Thyroid gland (tissue), 4 donors: ENCODE measurements around the gene CLEC20A. TPM values are rescaled to one million over a fixed set of nuclear protein-coding genes. Genes with fewer than 3 reads are reported as not detected.

ENCODE experiments used
- DNase-seq, 2 donors: peaks; one replicate each; pipeline ENCODE4 v3.0.0-alpha.2; 2019
- H3K27ac ChIP-seq, 3 donors: fragments of 200-600 bp; sonication (generic); 1 replicate in 2 of 3; 2 replicates in 1 of 3; pipeline ENCODE4 v1.5.1; 2016 to 2019; ENCODE audit warnings: mild to moderate bottlenecking in 1 of 3, moderate library complexity in 1 of 3
- H3K27me3 ChIP-seq: fragments of 200-600 bp; sonication (generic); one replicate; pipeline ENCODE4 v1.5.1; 2019
- H3K36me3 ChIP-seq, 2 donors: fragments of 200-600 bp; sonication (generic); one replicate each; pipeline ENCODE4 v1.5.1; 2016 to 2019
- H3K4me1 ChIP-seq, 2 donors: fragments of 200-600 bp; sonication (generic); one replicate each; pipeline ENCODE4 v1.5.1; 2017 to 2019
- H3K4me3 ChIP-seq, 3 donors: fragments of 200-600 bp; sonication (generic); replicated peaks in 1 of 3; 1 replicate in 2 of 3; 2 replicates in 1 of 3; pipeline ENCODE4 v1.5.1; 2016; ENCODE audit warnings: mild to moderate bottlenecking in 1 of 3
- H3K9me3 ChIP-seq: fragments of 200-600 bp; sonication (generic); one replicate; pipeline ENCODE4 v1.5.1; 2017
- CTCF ChIP-seq, 6 experiments: fragments of 200-600 bp in 3 of 6; fragments of 450-650 bp in 3 of 6; sonication (generic) in 3 of 6; IDR thresholded peaks; one replicate each; pipeline ENCODE4 v1.5.1; 2016 to 2019; ENCODE audit warnings: antibody characterized with exemption in 6 of 6, mild to moderate bottlenecking in 2 of 6, inconsistent platforms in 1 of 6, moderate library complexity in 1 of 6
- POLR2A ChIP-seq, 2 donors: fragments of 450-650 bp; IDR thresholded peaks; one replicate each; pipeline ENCODE4 v1.6.1; 2017; ENCODE audit warnings: antibody characterized with exemption in 2 of 2, mild to moderate bottlenecking in 2 of 2, moderate library complexity in 1 of 2
- WGBS, 2 donors: methylation state at CpG; one replicate each; pipeline ENCODE4 v1.1.5; 2017; 5-methylcytosine and 5-hydroxymethylcytosine counted together
- intact Hi-C: fragments of 100-400 bp; cut with DNase I; formaldehyde crosslinking; loops from one replicate; pipeline ENCODE4 v1.15.1; 2023
- total RNA-seq, 4 donors: library from RNA; depleted of rRNA; stranded (reverse); fragments of >200 nt; gene quantifications; one replicate each; pipeline ENCODE4 v1.2.3, GENCODE V29; 2016

CLEC20A gene
- total RNA-seq, 4 donors from 2014 or later, result not detected

GRCh38 chr1:178492341-178492740 is 4.4 kb downstream of the CLEC20A start:
- intact Hi-C loops, result no loop called here
- no peaks in the 10 kb centered on the region for H3K4me1 ChIP-seq
- WGBS, 2 donors, result 92% methylated on average over 11 of the region's 11 CpGs
- no peak overlapping the region for H3K4me3 ChIP-seq
- TF ChIP-seq POLR2A (IDR thresholded peaks at IDR 0.05), result no peak
- no peak for TF ChIP-seq CTCF (IDR thresholded peaks at IDR 0.05)
- no peak overlapping the region for H3K27ac ChIP-seq
- no peaks in the 10 kb centered on the region for H3K9me3 ChIP-seq
- no peak for DNase-seq
- no peaks in the 10 kb centered on the region for H3K36me3 ChIP-seq
- H3K27me3 ChIP-seq, result no peaks in the 10 kb centered on the region

- no peaks in the 10 kb centered on the region for H3K9me3 ChIP-seq
- WGBS, 2 donors, result 98 to 100% methylated on average over 4 of the region's 4 CpGs
- H3K4me3 ChIP-seq, result no peak overlapping the region
- no peak overlapping the region for H3K27ac ChIP-seq
- no peak for DNase-seq
- intact Hi-C loops, result no loop called here
- no peaks in the 10 kb centered on the region for H3K36me3 ChIP-seq
- no peaks in the 10 kb centered on the region for H3K27me3 ChIP-seq
- no peak for TF ChIP-seq CTCF (IDR thresholded peaks at IDR 0.05)
- no peak for TF ChIP-seq POLR2A (IDR thresholded peaks at IDR 0.05)
- no peaks in the 10 kb centered on the region for H3K4me1 ChIP-seq
Observed at GRCh38 chr1:178491721-178492120, 5.0 kb downstream of the CLEC20A start.

- no peaks in the 10 kb centered on the region for H3K36me3 ChIP-seq
- H3K4me3 ChIP-seq, result no peak overlapping the region
- DNase-seq, result no peak
- no peaks in the 10 kb centered on the region for H3K9me3 ChIP-seq
- 92 to 93% methylated on average over 9 of the region's 9 CpGs for WGBS, 2 donors
- no peak overlapping the region for H3K27ac ChIP-seq
- TF ChIP-seq POLR2A (IDR thresholded peaks at IDR 0.05) (no peak), CTCF (IDR thresholded peaks at IDR 0.05) (no peak)
- peaks cover 0 to 1% of the 10 kb centered on the region in 2 donors for H3K4me1 ChIP-seq
- intact Hi-C loops, result no loop called here
- H3K27me3 ChIP-seq, result no peaks in the 10 kb centered on the region
Observed at GRCh38 chr1:178490967-178491366, 5.8 kb downstream of the CLEC20A start.

- WGBS, 2 donors, result 96 to 97% methylated on average over 6 to 8 of the region's 8 CpGs
- intact Hi-C loops, result no loop called here
Observed at GRCh38 chr1:178490136-178490535, 6.6 kb downstream of the CLEC20A start.

GRCh38 chr1:178489399-178489798 is 7.4 kb downstream of the CLEC20A start:
- no peak overlapping the region for H3K27ac ChIP-seq
- TF ChIP-seq POLR2A (IDR thresholded peaks at IDR 0.05), result no peak
- no peak for TF ChIP-seq CTCF (IDR thresholded peaks at IDR 0.05)
- H3K9me3 ChIP-seq, result no peaks in the 10 kb centered on the region
- DNase-seq, result no peak
- intact Hi-C loops, result no loop called here
- 94 to 97% methylated on average over 4 of the region's 4 CpGs for WGBS, 2 donors
- no peaks in the 10 kb centered on the region for H3K27me3 ChIP-seq
- no peaks in the 10 kb centered on the region for H3K36me3 ChIP-seq
- H3K4me1 ChIP-seq, result peaks cover 0 to 9% of the 10 kb centered on the region in 2 donors
- no peak overlapping the region for H3K4me3 ChIP-seq

More at GRCh38 chr1:178490136-178490535, 6.6 kb downstream of the CLEC20A start:
- no peak overlapping the region for H3K4me3 ChIP-seq
- TF ChIP-seq CTCF (IDR thresholded peaks at IDR 0.05) (no peak), POLR2A (IDR thresholded peaks at IDR 0.05) (no peak)
- DNase-seq, result no peak
- H3K27me3 ChIP-seq, result no peaks in the 10 kb centered on the region
- no peaks in the 10 kb centered on the region for H3K36me3 ChIP-seq
- no peak overlapping the region for H3K27ac ChIP-seq
- peaks cover 0 to 9% of the 10 kb centered on the region in 2 donors for H3K4me1 ChIP-seq
- H3K9me3 ChIP-seq, result no peaks in the 10 kb centered on the region
